ENCODE data around the gene HIP1R.

GRCh38 chr12:122869207-122869973 is 34.1 kb downstream of the HIP1R start:
- TF ChIP-seq CTCF (IDR thresholded peaks at IDR 0.05): no peak
- no peak for TF ChIP-seq POLR2A (IDR thresholded peaks at IDR 0.05)
- no peak for TF ChIP-seq POLR2AphosphoS5 (IDR thresholded peaks at IDR 0.05)

Data from sigmoid colon (tissue), 4 donors.